Hepatocyte (in vitro differentiated cells): Measurements from ENCODE around the gene AUTS2.

ENCODE experiments used
- EZH2 ChIP-seq: fragments of 200-600 bp; sonication (generic); IDR thresholded peaks from 2 replicates; pipeline ENCODE4 v1.6.1; 2016; ENCODE audit warnings: antibody characterized with exemption, mild to moderate bottlenecking, borderline replicate concordance
- TF ChIP-seq, protein P1 (sequence below): fragments of 200-600 bp; sonication (generic); IDR thresholded peaks from 2 replicates; pipeline ENCODE4 v1.5.1; 2016; ENCODE audit warnings: antibody characterized with exemption, mild to moderate bottlenecking; ENCODE audit not compliant: poor library complexity

GRCh38 chr7:69908454-69908853 lies 310.2 kb downstream of the AUTS2 start:
- no peak for TF ChIP-seq EZH2
- TF ChIP-seq, protein P1, sequence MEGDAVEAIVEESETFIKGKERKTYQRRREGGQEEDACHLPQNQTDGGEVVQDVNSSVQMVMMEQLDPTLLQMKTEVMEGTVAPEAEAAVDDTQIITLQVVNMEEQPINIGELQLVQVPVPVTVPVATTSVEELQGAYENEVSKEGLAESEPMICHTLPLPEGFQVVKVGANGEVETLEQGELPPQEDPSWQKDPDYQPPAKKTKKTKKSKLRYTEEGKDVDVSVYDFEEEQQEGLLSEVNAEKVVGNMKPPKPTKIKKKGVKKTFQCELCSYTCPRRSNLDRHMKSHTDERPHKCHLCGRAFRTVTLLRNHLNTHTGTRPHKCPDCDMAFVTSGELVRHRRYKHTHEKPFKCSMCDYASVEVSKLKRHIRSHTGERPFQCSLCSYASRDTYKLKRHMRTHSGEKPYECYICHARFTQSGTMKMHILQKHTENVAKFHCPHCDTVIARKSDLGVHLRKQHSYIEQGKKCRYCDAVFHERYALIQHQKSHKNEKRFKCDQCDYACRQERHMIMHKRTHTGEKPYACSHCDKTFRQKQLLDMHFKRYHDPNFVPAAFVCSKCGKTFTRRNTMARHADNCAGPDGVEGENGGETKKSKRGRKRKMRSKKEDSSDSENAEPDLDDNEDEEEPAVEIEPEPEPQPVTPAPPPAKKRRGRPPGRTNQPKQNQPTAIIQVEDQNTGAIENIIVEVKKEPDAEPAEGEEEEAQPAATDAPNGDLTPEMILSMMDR = no peak
